NCI-H69 (cell line): Measurements from ENCODE around the gene FCER2.
"Not testable (repeated sequence)": the region's sequence is repeated elsewhere in the genome, so short reads cannot be mapped to it uniquely, and the experiment has no call there.

Source experiments
- DNase-seq: peaks from one replicate; lab custom pipeline; 2025; lab: John Stamatoyannopoulos, UW

The FCER2 gene

GRCh38 chr19:7701654-7702457 lies at the start of gene FCER2:
TSS of gene FCER2 (minus strand) at chr19:7702131. CDS start at chr19:7699760, 2,371 bp downstream.
- no peak for DNase-seq

GRCh38 chr19:7751157-7751783 lies 49.3 kb upstream of the FCER2 start:
- no peak for DNase-seq

- DNase-seq: peak; percentile 41
Observed at GRCh38 chr19:7748756-7749155, 46.8 kb upstream of the FCER2 start.

- DNase-seq: no peak
Observed at GRCh38 chr19:7748171-7748570, 46.2 kb upstream of the FCER2 start.

- DNase-seq: no peak
Observed at GRCh38 chr19:7746903-7747884, 45.3 kb upstream of the FCER2 start, which contains the start of gene CD209. TSS of gene CD209 (minus strand) at chr19:7747534. CDS start at chr19:7747511, 23 bp downstream.

- not testable (repeated sequence) for DNase-seq
Observed at GRCh38 chr19:7746306-7746705, 44.4 kb upstream of the FCER2 start.

GRCh38 chr19:7744871-7745650 lies 43.1 kb upstream of the FCER2 start:
- DNase-seq: no peak

GRCh38 chr19:7744199-7744786 lies 42.4 kb upstream of the FCER2 start:
- DNase-seq: no peak

- DNase-seq: no peak
Observed at GRCh38 chr19:7743425-7743841, 41.5 kb upstream of the FCER2 start.

GRCh38 chr19:7742991-7743390 lies 41.1 kb upstream of the FCER2 start:
- DNase-seq: no peak

GRCh38 chr19:7742575-7742974 lies 40.6 kb upstream of the FCER2 start:
- DNase-seq: peak; percentile 12

- DNase-seq: no peak
Observed at GRCh38 chr19:7740682-7741054, 38.7 kb upstream of the FCER2 start.

- DNase-seq: no peak
Observed at GRCh38 chr19:7739801-7740681, 38.1 kb upstream of the FCER2 start.

GRCh38 chr19:7739211-7739755 lies 37.4 kb upstream of the FCER2 start:
- DNase-seq: no peak

- DNase-seq: no peak
Observed at GRCh38 chr19:7738023-7738422, 36.1 kb upstream of the FCER2 start.

GRCh38 chr19:7737215-7737614 lies 35.3 kb upstream of the FCER2 start:
- DNase-seq: no peak

GRCh38 chr19:7736148-7736547 lies 34.2 kb upstream of the FCER2 start:
- no peak for DNase-seq

- DNase-seq: no peak
Observed at GRCh38 chr19:7734220-7735203, 32.6 kb upstream of the FCER2 start.
